COLO829 (cell line): Measurements from ENCODE around the gene TAGLN2.

Experiments
- DNase-seq: peaks from one replicate; pipeline ENCODE4 v3.0.0; 2012; ENCODE audit warnings: low spot score

Gene TAGLN2

GRCh38 chr1:159949123-159949522 is 23.8 kb upstream of the TAGLN2 start:
- no peak for DNase-seq

GRCh38 chr1:159947942-159948341 is 22.6 kb upstream of the TAGLN2 start:
- DNase-seq: no peak

- no peak for DNase-seq
Measured at GRCh38 chr1:159946242-159947187, 21.2 kb upstream of the TAGLN2 start.

DNA sequence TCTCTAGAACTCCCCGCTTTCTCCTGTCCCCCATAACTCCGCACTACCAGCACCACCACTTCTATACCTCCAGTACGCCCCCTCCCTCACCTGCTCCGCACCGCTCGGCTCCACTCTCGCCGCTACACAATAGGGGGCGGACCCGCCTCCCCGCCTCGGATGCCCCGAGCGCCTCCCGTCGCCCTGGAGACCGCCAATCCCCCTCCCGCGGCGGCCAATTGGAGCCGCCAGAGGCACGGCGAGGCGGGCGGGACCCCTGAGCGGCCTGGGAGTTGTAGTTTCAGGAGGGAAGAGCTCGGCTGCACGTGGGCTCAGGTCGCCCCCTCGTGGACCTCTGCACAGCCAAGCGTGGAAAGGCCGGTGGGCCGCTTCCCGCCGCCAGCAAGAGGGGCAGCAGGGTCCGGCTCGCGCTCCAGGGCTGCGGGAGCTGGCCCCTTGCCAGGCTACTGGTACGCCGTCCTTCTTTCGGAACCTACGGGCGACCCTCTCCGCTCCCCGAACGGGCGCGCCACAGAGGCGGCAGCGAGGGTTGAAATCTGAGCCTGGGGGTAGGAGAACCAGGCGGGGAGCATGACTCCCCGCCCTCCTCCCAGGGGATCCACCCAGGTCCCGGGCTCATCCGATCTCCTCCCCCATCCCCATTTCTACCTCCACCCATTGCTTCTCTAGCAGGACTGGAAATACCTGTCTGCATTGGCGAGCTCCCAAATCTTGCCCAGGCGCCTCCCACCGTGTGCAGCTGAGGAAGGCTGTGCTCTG is 20.4 kb upstream of the TAGLN2 start, which contains the start of gene IGSF9:
IGSF9 (minus strand) TSS at position 131 of the 759 bp plus-strand sequence. CDS start 2,159 bp downstream, outside the sequence.
- no peak for DNase-seq

GRCh38 chr1:159944623-159945455 is 19.5 kb upstream of the TAGLN2 start:
- DNase-seq: no peak

DNA sequence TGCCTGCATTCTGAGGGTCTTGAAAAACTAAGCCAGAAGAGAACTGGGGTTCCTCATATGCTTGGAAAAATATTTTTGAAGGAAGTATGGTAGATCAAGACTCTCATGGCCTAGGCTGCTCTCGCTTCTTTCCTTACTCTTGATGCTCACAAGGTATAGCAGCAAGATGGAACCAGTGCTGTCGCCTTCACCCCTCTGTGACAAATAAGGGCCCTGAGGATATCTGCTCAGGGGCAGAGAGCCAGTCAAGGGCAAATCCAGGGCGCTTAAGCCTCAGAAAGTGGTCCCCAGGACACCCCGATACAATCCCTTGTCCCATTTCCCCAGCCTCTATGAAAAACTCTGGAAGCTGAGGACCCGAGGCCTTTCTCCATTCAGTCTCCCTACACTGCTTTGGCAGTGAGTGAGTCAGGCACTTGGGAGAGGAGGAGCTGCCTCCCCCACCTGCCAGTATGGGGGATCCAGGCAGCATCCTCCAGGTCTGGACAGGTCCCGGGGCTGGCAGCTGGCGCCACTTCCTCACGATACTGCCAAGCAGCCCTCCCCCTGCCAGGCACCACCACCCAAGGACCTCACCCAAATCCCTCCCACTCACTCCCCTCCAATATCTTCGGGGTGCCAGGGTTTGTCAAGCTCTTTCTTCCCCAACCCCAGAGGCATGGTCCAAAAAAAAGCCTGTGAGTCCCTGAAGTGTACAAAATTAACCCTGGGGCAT is 18.8 kb upstream of the TAGLN2 start:
- no peak for DNase-seq

GRCh38 chr1:159943278-159943640 is 18.0 kb upstream of the TAGLN2 start:
- DNase-seq: no peak

DNA sequence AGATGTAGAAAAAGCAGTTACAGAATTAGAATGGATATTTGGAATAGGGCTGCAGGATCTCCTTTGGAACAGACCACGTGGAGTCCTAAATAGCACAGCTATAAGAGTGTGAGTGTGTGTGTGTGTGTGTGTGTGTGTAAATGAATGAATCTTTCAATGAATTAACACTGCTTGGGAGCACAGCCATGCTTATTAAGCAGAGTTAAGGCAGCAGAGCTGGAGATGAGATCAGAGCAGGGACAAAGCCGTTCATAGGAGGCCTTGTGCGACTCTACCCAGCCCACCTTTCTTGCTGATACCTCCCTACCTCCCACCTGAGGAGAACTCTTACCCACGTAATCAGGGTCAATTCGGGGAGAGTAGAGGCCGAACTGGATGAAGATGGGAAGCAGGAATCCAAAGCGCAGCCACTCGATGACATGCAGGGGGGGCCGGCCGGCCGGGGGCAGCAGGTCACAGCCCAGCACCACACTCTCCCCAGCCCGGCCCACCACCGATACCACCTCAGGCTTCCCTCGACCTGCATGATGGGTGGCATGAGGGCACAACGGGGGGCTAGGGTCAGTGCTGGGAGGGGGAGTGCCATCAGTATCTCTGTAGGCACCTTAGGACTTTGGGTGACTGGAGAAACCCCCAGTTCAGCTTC is 17.4 kb upstream of the TAGLN2 start:
- DNase-seq: no peak

GRCh38 chr1:159941591-159942560 is 16.6 kb upstream of the TAGLN2 start:
- DNase-seq: no peak

DNA sequence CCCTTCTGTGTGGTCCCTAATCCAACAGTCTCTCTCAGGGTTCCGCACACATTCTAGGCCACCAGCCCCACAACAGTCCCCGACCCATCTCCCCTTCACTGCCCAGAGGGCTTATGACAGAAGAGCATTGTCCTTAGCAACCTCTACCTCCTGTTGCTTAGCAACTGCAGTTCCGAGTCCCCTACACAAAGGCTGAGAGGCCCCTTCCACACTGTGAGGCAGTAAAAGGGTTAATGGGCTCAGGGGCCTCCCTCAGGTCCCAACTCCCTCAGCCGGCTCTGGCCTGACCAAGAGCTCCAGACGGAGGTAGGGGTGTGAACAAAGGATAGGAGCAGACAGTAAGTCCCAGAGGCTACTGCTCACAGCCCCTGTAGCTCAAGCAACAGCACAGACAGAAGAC is 15.8 kb upstream of the TAGLN2 start:
- no peak for DNase-seq

GRCh38 chr1:159940006-159940620 is 14.8 kb upstream of the TAGLN2 start:
- no peak for DNase-seq

- no peak for DNase-seq
Measured at GRCh38 chr1:159939678-159940002, 14.3 kb upstream of the TAGLN2 start.

DNA sequence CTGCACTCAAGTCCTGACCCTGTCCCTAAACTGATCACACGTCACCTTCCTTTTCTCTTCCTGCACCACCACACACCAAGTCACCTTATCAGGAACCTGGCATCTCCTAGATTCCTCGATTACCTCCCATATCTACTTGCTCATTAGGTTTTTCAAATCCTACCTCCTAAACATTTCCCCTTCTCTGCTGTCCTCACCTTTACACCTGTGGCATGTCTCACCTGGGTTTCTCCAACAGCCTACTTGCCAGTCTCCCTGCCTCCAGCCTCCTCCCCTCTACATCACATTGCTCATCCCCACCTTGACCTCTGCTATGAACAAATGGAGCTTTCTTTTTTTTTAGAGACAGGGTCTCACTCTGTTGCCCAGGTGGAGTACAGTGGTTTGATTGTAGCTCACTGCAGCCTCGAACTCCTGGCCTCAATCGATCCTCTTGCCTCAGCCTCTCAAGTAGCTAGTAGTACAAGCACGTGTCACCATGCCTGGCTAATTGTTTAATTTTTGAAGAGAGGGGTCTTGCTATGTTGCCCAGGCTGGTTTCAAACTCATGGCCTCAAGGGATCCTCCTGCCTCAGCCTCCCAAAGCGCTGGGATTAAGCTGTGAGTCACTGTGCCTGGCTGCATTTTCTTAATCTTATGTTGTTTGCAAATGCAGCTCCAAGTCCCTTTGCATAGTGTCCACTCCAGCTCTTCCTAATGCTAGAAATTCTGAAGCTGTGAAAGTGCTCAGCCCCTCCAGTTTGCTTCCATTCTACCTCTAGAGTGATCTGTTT is 13.8 kb upstream of the TAGLN2 start:
- DNase-seq: no peak

DNA sequence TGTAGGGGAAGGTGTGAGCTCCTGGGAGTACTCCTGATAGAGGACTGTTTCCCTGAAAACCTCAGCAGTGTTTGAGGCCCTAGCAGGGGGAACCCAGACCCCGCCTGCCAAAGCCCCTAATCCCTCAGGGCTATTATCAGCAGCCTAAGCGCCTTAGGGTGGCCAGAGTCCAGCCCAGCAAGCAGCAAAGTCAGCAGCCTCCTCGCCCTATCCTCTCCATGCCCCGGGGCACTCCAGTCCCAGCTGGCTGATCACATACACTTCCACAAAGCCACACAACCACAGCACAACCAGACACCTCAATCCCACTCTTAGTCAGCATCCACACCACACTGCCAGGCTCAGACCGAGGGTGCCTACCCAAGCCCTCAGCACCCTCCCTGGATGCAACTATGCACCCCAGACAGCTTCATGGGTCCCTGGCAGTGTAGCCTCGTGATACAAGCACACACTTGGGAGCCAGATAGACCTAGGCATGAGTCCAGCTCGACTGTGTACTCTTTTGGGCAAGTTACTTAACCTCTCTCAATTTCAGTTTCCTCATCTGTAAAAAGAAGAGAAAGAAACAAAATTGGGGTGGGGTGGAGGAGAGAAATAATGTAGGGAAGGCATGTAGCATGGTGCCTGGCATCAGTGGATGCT is 13.0 kb upstream of the TAGLN2 start:
- DNase-seq: no peak

GRCh38 chr1:159937054-159937750 is 11.9 kb upstream of the TAGLN2 start:
- DNase-seq: no peak

- peak; percentile 90 for DNase-seq
Measured at GRCh38 chr1:159936273-159936904, 11.1 kb upstream of the TAGLN2 start.

GRCh38 chr1:159935719-159936272 is 10.5 kb upstream of the TAGLN2 start:
- no peak for DNase-seq
